Upper lobe of right lung (tissue), 1 donor: ENCODE measurements around the gene C16orf92. TPM values are rescaled to one million over a fixed set of nuclear protein-coding genes. Genes with fewer than 3 reads are reported as not detected.

ENCODE experiments used
- ATAC-seq: fragments of 200-7000 bp; cut with Tn5 transposase; one replicate; pipeline ENCODE4 v1.9.1; 2020; ENCODE audit warnings: mild to moderate bottlenecking, moderate library complexity
- DNase-seq: peaks from one replicate; pipeline ENCODE4 v3.0.0-alpha.2; 2020
- H3K27ac ChIP-seq: fragments of 200-600 bp; one replicate; pipeline ENCODE4 v1.8.0; 2022
- H3K27me3 ChIP-seq: fragments of 200-600 bp; one replicate; pipeline ENCODE4 v1.8.0; 2022; ENCODE audit warnings: mild to moderate bottlenecking
- H3K36me3 ChIP-seq: fragments of 200-600 bp; one replicate; pipeline ENCODE4 v1.8.0; 2022
- H3K4me1 ChIP-seq: fragments of 200-600 bp; one replicate; pipeline ENCODE4 v1.8.0; 2022
- H3K4me3 ChIP-seq: fragments of 200-600 bp; one replicate; pipeline ENCODE4 v1.8.0; 2022; ENCODE audit warnings: mild to moderate bottlenecking
- H3K9me3 ChIP-seq: fragments of 200-600 bp; one replicate; pipeline ENCODE4 v1.8.0; 2022
- intact Hi-C: fragments of 100-400 bp; cut with DNase I; formaldehyde crosslinking; loops from one replicate; pipeline ENCODE4 v1.11.0; 2022
- total RNA-seq: library from RNA; stranded (reverse); fragmentation: NEBNext Ultra II Directional; extraction: Animal tissue kit (Norgen Biotek cat#: 25700); gene quantifications from one replicate; pipeline ENCODE4 v1.2.1, GENCODE V29; 2021
- TF ChIP-seq, protein P1 (sequence below): fragments of 200-600 bp; IDR thresholded peaks from one replicate; pipeline ENCODE4 v1.8.0; 2022; ENCODE audit warnings: antibody characterized with exemption
- donor health status: DM: no; HTN: yes; CAD: no; lungs with severe emphysema.

C16orf92 gene
- total RNA-seq, 1 donor from 2014 or later, result not detected

GRCh38 chr16:29977063-29977825 is 45.8 kb upstream of the C16orf92 start:
- ATAC-seq (no peak), DNase-seq (no peak)
- Histone ChIP-seq H3K36me3 (peaks cover 48% of the 10 kb centered on the region), H3K27me3 (no peaks in the 10 kb centered on the region), H3K27ac (peak overlapping the region; percentile 93), H3K4me3 (peak overlapping the region; percentile 99), H3K4me1 (peaks cover 33% of the 10 kb centered on the region), H3K9me3 (no peaks in the 10 kb centered on the region)
- intact Hi-C loops, result no loop called here
- TF ChIP-seq, protein P1, sequence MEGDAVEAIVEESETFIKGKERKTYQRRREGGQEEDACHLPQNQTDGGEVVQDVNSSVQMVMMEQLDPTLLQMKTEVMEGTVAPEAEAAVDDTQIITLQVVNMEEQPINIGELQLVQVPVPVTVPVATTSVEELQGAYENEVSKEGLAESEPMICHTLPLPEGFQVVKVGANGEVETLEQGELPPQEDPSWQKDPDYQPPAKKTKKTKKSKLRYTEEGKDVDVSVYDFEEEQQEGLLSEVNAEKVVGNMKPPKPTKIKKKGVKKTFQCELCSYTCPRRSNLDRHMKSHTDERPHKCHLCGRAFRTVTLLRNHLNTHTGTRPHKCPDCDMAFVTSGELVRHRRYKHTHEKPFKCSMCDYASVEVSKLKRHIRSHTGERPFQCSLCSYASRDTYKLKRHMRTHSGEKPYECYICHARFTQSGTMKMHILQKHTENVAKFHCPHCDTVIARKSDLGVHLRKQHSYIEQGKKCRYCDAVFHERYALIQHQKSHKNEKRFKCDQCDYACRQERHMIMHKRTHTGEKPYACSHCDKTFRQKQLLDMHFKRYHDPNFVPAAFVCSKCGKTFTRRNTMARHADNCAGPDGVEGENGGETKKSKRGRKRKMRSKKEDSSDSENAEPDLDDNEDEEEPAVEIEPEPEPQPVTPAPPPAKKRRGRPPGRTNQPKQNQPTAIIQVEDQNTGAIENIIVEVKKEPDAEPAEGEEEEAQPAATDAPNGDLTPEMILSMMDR, result no peak

- peak overlapping the region; percentile 93 for H3K27ac ChIP-seq
- ATAC-seq, result no peak
- peaks cover 54% of the 10 kb centered on the region for H3K36me3 ChIP-seq
- no peaks in the 10 kb centered on the region for H3K27me3 ChIP-seq
- no peaks in the 10 kb centered on the region for H3K9me3 ChIP-seq
- intact Hi-C loops, result no loop called here
- TF ChIP-seq, protein P1, result no peak
- no peak for DNase-seq
- peaks cover 33% of the 10 kb centered on the region for H3K4me1 ChIP-seq
- no peak overlapping the region for H3K4me3 ChIP-seq
Observed at GRCh38 chr16:29978081-29978480, 44.9 kb upstream of the C16orf92 start.

GRCh38 chr16:29978564-29979270 is 44.3 kb upstream of the C16orf92 start:
- no peaks in the 10 kb centered on the region for H3K9me3 ChIP-seq
- peak overlapping the region; percentile 93 for H3K27ac ChIP-seq
- intact Hi-C loops, result no loop called here
- ATAC-seq (no peak), DNase-seq (peak; percentile 42)
- H3K27me3 ChIP-seq, result no peaks in the 10 kb centered on the region
- H3K4me3 ChIP-seq, result no peak overlapping the region
- peaks cover 33% of the 10 kb centered on the region for H3K4me1 ChIP-seq
- TF ChIP-seq, protein P1, result no peak
- H3K36me3 ChIP-seq, result peaks cover 60% of the 10 kb centered on the region

DNA sequence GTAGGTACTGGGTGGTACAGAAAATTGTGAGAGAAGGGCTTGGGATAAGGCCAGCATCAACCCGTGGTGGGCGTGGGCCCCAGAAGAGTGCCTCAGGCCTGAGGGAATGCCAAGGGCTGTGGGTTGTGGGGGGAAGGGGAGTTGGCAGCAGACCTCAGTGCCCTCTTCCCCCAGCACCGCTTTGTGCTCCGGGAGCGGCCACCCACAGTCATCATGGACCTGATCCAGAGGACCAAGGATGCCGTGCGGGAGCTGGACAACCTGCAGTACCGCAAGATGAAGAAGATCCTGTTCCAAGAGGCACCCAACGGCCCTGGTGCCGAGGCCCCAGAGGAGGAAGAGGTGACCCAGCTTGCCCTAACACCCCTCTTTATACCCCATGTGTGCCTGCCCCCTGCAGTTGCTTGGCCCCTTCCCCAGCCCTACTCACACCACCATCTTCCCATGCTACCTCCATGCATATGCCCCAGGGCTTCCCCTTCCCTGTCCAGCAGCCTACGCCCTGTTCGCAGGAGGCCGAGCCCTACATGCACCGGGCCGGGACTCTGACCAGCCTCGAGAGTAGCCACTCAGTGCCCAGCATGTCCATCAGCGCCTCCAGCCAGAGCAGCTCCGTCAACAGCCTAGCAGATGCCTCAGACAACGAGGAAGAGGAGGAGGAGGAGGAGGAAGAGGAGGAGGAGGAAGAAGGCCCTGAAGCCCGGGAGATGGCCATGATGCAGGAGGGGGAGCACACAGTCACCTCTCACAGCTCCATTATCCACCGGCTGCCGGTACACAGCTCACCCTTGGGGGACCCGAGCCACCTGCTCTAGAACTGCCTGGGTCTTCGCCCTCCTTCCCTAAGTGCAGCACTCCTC is 40.2 kb upstream of the C16orf92 start:
- ATAC-seq (no peak), DNase-seq (no peak)
- Histone ChIP-seq H3K9me3 (no peaks in the 10 kb centered on the region), H3K27me3 (no peaks in the 10 kb centered on the region), H3K27ac (peak overlapping the region; percentile 43), H3K4me1 (peaks cover 13% of the 10 kb centered on the region), H3K36me3 (peaks cover 100% of the 10 kb centered on the region), H3K4me3 (no peak overlapping the region)
- intact Hi-C loops, result no loop called here
- TF ChIP-seq, protein P1, result no peak

- Histone ChIP-seq H3K4me3 (no peak overlapping the region), H3K27me3 (no peaks in the 10 kb centered on the region), H3K4me1 (peaks cover 13% of the 10 kb centered on the region), H3K27ac (peak overlapping the region; percentile 43), H3K9me3 (no peaks in the 10 kb centered on the region), H3K36me3 (peaks cover 98% of the 10 kb centered on the region)
- DNase-seq (no peak), ATAC-seq (peak; percentile 4)
- intact Hi-C loops, result no loop called here
- TF ChIP-seq, protein P1, result no peak
Observed at GRCh38 chr16:29983420-29984136, 39.4 kb upstream of the C16orf92 start.
